ENCODE data around the gene ABHD6.
"Not testable (repeated sequence)": the region's sequence is repeated elsewhere in the genome, so short reads cannot be mapped to it uniquely, and the experiment has no call there.

The ABHD6 gene

GRCh38 chr3:58337190-58337589, 99.6 kb downstream of the ABHD6 start:
- no peak for TF ChIP-seq POLR2A (IDR thresholded peaks at IDR 0.05; ENCODE audit: low read depth, low read length)
- no peak for FAIRE-seq
- no peak for DNase-seq (ENCODE audit: insufficient read length, low spot score)

GRCh38 chr3:58339146-58339545, 101.6 kb downstream of the ABHD6 start:
- not testable (repeated sequence) for DNase-seq (ENCODE audit: insufficient read length, low spot score); FAIRE-seq

GRCh38 chr3:58340594-58341244, 103.1 kb downstream of the ABHD6 start:
- FAIRE-seq (no peak), DNase-seq (ENCODE audit: insufficient read length, low spot score) (no peak)
- no peak for TF ChIP-seq POLR2A (IDR thresholded peaks at IDR 0.05; ENCODE audit: low read depth, low read length)

- DNase-seq (ENCODE audit: insufficient read length, low spot score) = no peak
Measured at GRCh38 chr3:58341376-58341775, 103.8 kb downstream of the ABHD6 start.

GRCh38 chr3:58342676-58343075, 105.1 kb downstream of the ABHD6 start:
- TF ChIP-seq POLR2A (IDR thresholded peaks at IDR 0.05; ENCODE audit: low read depth, low read length) = no peak
- DNase-seq (ENCODE audit: insufficient read length, low spot score) (no peak), FAIRE-seq (no peak)

More at GRCh38 chr3:58341376-58341775, 103.8 kb downstream of the ABHD6 start:
- TF ChIP-seq POLR2A (IDR thresholded peaks at IDR 0.05; ENCODE audit: low read depth, low read length) = no peak
- no peak for FAIRE-seq
